HuH-7.5 (cell line): ENCODE measurements around the gene UGT2A1.
"Not testable (repeated sequence)": the region's sequence is repeated elsewhere in the genome, so short reads cannot be mapped to it uniquely, and the experiment has no call there.

Experiments used
- DNase-seq: peaks from one replicate; pipeline ENCODE4 v3.0.0; 2011; ENCODE audit warnings: low spot score

The UGT2A1 gene

GRCh38 chr4:69653147-69653546 lies at the start of gene UGT2A1:
UGT2A1 (minus strand) TSS chr4:69653247; CDS start chr4:69647644, 5,603 bp downstream.
- DNase-seq: no peak

GRCh38 chr4:69702201-69702600 lies 49.2 kb upstream of the UGT2A1 start:
- DNase-seq: no peak

GRCh38 chr4:69701696-69702095 lies 48.6 kb upstream of the UGT2A1 start:
- no peak for DNase-seq

- no peak for DNase-seq
Observed at GRCh38 chr4:69697536-69698242, 44.6 kb upstream of the UGT2A1 start.

GRCh38 chr4:69689599-69689998 lies 36.6 kb upstream of the UGT2A1 start:
- no peak for DNase-seq

GRCh38 chr4:69684804-69685203 lies 31.8 kb upstream of the UGT2A1 start:
- no peak for DNase-seq

GRCh38 chr4:69668680-69669079 lies 15.6 kb upstream of the UGT2A1 start:
- DNase-seq: no peak

GRCh38 chr4:69664009-69664408 lies 11.0 kb upstream of the UGT2A1 start:
- not testable (repeated sequence) for DNase-seq

GRCh38 chr4:69661130-69661803 lies 8.2 kb upstream of the UGT2A1 start:
- not testable (repeated sequence) for DNase-seq

- DNase-seq: no peak
Observed at GRCh38 chr4:69658133-69658532, 5.1 kb upstream of the UGT2A1 start.

GRCh38 chr4:69656653-69657158 lies 3.7 kb upstream of the UGT2A1 start:
- no peak for DNase-seq

- no peak for DNase-seq
Observed at GRCh38 chr4:69650872-69651271, 2.2 kb downstream of the UGT2A1 start.

GRCh38 chr4:69649629-69650028 lies 3.4 kb downstream of the UGT2A1 start:
- no peak for DNase-seq

GRCh38 chr4:69649207-69649606 lies 3.8 kb downstream of the UGT2A1 start:
- DNase-seq: no peak

GRCh38 chr4:69642961-69643360 lies 10.1 kb downstream of the UGT2A1 start:
- no peak for DNase-seq

- no peak for DNase-seq
Observed at GRCh38 chr4:69640289-69640688, 12.8 kb downstream of the UGT2A1 start.

GRCh38 chr4:69639542-69639941 lies 13.5 kb downstream of the UGT2A1 start, which contains the start of gene UGT2A2:
UGT2A2 (minus strand) TSS chr4:69639642; CDS start chr4:69639640, 2 bp downstream.
- DNase-seq: no peak

GRCh38 chr4:69617083-69617694 lies 35.9 kb downstream of the UGT2A1 start:
- no peak for DNase-seq

- no peak for DNase-seq
Observed at GRCh38 chr4:69610484-69610883, 42.6 kb downstream of the UGT2A1 start.

- DNase-seq: no peak
Observed at GRCh38 chr4:69601065-69601464, 52.0 kb downstream of the UGT2A1 start.

GRCh38 chr4:69600013-69600412 lies 53.0 kb downstream of the UGT2A1 start:
- DNase-seq: no peak

- no peak for DNase-seq
Observed at GRCh38 chr4:69594382-69594781, 58.7 kb downstream of the UGT2A1 start.

GRCh38 chr4:69591364-69591763 lies 61.7 kb downstream of the UGT2A1 start:
- DNase-seq: no peak
